ENCODE results near the gene CIRBP.

The CIRBP gene

DNA sequence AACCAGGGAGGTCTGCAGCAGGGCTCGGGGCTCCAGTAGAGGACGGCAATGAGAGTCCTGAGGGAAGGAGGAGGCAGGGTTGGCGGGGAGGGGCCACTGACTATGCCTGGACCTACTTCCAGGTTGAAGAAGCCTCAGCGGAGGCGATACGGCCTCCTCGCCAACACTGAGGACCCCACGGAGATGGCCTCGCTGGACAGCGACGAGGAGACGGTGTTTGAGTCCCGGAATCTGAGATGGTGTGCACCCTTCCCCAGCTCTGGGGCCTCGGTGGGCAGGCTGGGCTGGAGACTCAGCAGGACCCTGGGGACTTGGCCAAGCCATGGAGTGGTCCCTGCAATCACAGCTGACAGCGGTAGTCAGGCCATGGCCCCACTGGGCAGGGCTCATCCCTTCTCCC, 7.9 kb downstream of the CIRBP start:
- no peak for TF ChIP-seq ZNF274 (IDR thresholded peaks at IDR 0.05; ENCODE audit: low read depth, low read length)
- no peak for TF ChIP-seq YY1 (IDR thresholded peaks at IDR 0.05; ENCODE audit: insufficient read depth, insufficient read length)
- no peak for TF ChIP-seq SUZ12 (IDR thresholded peaks at IDR 0.05; ENCODE audit: extremely low read depth, insufficient read depth, insufficient read length)
- H3K9me3 ChIP-seq (ENCODE audit: insufficient read depth, low read length) = no peaks in the 10 kb centered on the region
- no peak for DNase-seq (ENCODE audit: low read depth, low spot score)
- H3K9ac ChIP-seq (ENCODE audit: insufficient read length, low read depth) = peak overlapping the region; percentile 98
- H3K27me3 ChIP-seq (ENCODE audit: insufficient read depth, insufficient read length) = no peaks in the 10 kb centered on the region
- H3K4me3 ChIP-seq (ENCODE audit: insufficient read length, low read depth) = peak overlapping the region; percentile 97
- peaks cover 76% of the 10 kb centered on the region for H3K36me3 ChIP-seq (ENCODE audit: insufficient read depth, insufficient read length, low read length)
- H3K4me1 ChIP-seq (ENCODE audit: insufficient read depth, insufficient read length) = peaks cover 22% of the 10 kb centered on the region

DNA sequence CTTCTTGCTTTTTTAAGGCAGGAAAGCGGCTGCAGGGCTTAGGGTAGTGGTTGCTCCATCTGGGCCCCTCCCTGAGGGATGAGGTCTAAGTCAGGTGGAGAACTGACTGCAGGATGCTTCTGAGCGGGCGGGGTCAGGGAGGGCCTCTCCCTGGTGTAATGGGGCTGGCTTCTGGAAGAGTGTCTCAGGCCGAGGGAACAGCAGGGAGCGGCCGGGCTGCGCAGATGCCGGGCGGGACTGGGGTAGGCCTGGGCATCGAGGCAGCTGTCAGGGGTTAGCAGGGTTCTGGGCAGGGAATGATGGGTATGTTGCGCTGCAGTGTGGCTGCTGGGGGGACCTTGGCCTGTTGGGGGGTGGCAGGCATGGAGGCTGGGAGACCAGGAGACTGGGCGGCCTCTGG, 8.9 kb downstream of the CIRBP start:
- no peaks in the 10 kb centered on the region for H3K9me3 ChIP-seq (ENCODE audit: insufficient read depth, low read length)
- H3K36me3 ChIP-seq (ENCODE audit: insufficient read depth, insufficient read length, low read length) = peaks cover 65% of the 10 kb centered on the region

DNA sequence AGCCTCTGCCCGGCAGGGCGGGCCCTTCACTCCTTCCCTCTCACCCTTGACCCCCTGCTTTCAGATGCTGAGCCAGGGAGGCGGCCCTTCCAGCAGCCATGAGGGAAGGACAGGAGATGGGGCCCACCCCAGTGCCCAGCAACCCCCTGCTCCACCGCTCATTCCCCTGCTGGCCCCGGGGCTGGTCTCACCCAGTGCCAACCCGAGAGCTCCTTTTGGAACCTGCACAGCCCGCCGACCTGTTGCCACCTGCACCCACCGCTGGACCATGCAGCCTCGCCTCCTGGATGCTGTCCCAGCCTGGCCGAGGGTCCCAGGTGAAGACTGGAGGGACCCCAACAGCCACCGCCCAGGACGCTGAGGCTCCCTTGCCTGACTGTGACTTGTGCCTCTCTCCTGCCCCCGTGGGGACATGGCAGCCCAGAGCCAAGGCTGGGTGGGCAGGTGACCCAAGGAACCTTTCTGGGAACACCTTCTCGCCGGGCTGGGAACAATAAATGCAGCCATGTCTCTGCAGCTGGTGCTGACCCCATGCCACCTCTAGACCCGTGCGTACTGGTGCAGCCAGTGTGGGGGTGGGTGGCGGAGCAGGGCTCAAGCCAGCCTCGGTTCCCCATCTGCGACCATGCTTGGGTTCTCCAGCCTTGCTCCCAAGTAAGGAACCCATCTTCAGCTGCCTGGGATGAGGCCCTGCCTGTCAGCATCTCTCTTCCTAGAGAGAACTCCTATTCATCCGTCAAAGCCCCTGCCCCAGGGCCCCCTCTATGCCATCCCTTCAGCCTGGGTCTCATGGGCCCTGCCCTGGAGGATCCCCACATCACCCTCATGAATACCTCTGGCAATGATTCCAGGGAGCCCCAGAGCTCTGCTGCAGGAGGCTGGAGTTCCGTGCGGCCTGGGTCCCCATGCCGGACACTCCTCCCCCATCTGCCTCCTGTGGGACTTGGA, 9.9 kb downstream of the CIRBP start:
- Histone ChIP-seq H3K27me3 (ENCODE audit: insufficient read depth, insufficient read length) (no peaks in the 10 kb centered on the region), H3K9ac (ENCODE audit: insufficient read length, low read depth) (no peak overlapping the region), H3K4me1 (ENCODE audit: insufficient read depth, insufficient read length) (peaks cover 20% of the 10 kb centered on the region), H3K4me3 (ENCODE audit: insufficient read length, low read depth) (no peak overlapping the region), H3K36me3 (ENCODE audit: insufficient read depth, insufficient read length, low read length) (peaks cover 56% of the 10 kb centered on the region), H3K9me3 (ENCODE audit: insufficient read depth, low read length) (no peaks in the 10 kb centered on the region)
- DNase-seq (ENCODE audit: low read depth, low spot score) = no peak
- TF ChIP-seq ZNF274 (IDR thresholded peaks at IDR 0.05; ENCODE audit: low read depth, low read length) = no peak
- no peak for TF ChIP-seq YY1 (IDR thresholded peaks at IDR 0.05; ENCODE audit: insufficient read depth, insufficient read length)

More for the DNA sequence above, 8.9 kb downstream of the CIRBP start:
- TF ChIP-seq SUZ12 (IDR thresholded peaks at IDR 0.05; ENCODE audit: extremely low read depth, insufficient read depth, insufficient read length) (no peak), ZNF274 (IDR thresholded peaks at IDR 0.05; ENCODE audit: low read depth, low read length) (no peak), YY1 (IDR thresholded peaks at IDR 0.05; ENCODE audit: insufficient read depth, insufficient read length) (no peak)
- peaks cover 22% of the 10 kb centered on the region for H3K4me1 ChIP-seq (ENCODE audit: insufficient read depth, insufficient read length)
- DNase-seq (ENCODE audit: low read depth, low spot score) = no peak
- H3K9ac ChIP-seq (ENCODE audit: insufficient read length, low read depth) = peak overlapping the region; percentile 32
- no peaks in the 10 kb centered on the region for H3K27me3 ChIP-seq (ENCODE audit: insufficient read depth, insufficient read length)
- no peak overlapping the region for H3K4me3 ChIP-seq (ENCODE audit: insufficient read length, low read depth)

DNA sequence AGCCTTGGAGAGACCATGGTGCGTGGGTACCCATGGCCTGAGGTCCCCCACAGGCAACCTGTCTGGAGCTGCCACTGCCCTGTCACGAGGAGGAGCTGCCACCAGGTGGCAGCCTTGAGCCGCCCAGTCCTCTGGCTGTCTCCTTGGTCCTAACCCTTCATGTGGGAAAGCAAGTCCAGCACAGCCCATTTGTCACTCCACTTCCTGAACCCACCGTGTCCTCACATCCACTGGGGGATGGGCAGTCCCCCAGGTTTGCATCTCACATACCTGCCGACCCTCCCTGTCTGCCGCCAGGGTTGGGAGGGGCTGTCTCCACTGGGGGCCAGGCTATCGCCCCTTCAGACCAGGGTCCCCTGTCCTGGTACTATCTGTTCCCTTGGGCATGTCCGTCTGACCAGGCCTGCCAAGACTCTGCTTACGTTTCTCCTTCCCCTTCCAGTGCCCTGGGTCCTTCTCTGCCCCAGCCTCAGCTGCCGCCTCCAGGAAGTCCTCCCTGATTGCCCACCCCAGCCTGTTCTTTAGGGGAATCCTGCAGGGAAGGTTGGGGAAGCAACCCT, 10.7 kb downstream of the CIRBP start:
- no peak for DNase-seq (ENCODE audit: low read depth, low spot score)
- Histone ChIP-seq H3K9ac (ENCODE audit: insufficient read length, low read depth) (peak overlapping the region; percentile 22), H3K4me1 (ENCODE audit: insufficient read depth, insufficient read length) (peaks cover 20% of the 10 kb centered on the region), H3K27me3 (ENCODE audit: insufficient read depth, insufficient read length) (peaks cover 3% of the 10 kb centered on the region), H3K36me3 (ENCODE audit: insufficient read depth, insufficient read length, low read length) (peaks cover 48% of the 10 kb centered on the region), H3K4me3 (ENCODE audit: insufficient read length, low read depth) (no peak overlapping the region), H3K9me3 (ENCODE audit: insufficient read depth, low read length) (no peaks in the 10 kb centered on the region)
- TF ChIP-seq SUZ12 (IDR thresholded peaks at IDR 0.05; ENCODE audit: extremely low read depth, insufficient read depth, insufficient read length) = no peak
- TF ChIP-seq YY1 (IDR thresholded peaks at IDR 0.05; ENCODE audit: insufficient read depth, insufficient read length) = no peak
- no peak for TF ChIP-seq ZNF274 (IDR thresholded peaks at IDR 0.05; ENCODE audit: low read depth, low read length)

DNA sequence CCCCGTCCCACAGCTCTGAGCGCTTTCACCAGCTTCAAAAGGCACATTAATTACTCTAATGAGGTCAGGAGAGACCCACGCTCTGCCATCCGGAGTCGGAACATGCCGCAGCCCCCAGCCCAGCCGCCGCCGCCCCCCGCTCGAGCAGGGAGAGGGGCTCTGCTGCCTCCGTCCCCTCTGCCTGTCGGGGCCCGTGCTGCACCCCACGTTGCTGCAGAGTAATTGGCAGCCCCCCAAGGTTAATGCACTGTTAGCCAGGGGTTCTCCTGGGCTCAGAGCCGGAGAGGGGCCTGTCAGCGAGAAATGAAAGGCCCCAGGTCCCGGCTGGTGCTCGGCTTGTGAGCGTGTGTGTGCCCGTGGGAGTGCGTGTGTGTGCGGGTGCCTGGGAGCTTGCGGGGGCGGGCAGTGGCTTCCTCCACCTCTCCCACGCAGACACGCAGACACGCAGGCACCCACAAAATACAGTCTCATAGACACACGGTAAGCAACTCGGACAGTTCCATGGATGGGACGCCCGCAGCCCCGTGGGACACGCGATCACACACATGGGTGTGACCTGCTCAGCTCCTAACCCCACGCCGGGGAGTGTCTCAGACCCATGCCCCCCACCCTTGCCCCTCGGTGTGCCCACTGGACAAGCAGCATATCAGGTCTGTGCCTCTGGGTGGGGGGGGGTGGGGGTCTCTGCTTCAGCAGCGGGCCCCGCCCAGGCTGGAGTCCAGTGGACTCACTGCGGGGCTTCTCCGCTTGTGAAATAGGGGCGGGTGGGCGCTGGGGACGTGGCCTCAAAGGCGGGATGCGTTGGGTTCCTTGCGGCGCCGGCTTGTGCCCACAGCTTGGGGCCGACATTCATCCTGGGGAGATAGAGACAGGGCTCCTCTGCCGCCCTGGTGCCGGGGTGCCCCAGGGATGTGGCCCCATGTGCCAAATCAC, 11.8 kb downstream of the CIRBP start:
- no peaks in the 10 kb centered on the region for H3K9me3 ChIP-seq (ENCODE audit: insufficient read depth, low read length)
- H3K4me3 ChIP-seq (ENCODE audit: insufficient read length, low read depth) = no peak overlapping the region
- H3K27me3 ChIP-seq (ENCODE audit: insufficient read depth, insufficient read length) = peaks cover 10% of the 10 kb centered on the region
- H3K36me3 ChIP-seq (ENCODE audit: insufficient read depth, insufficient read length, low read length) = peaks cover 46% of the 10 kb centered on the region
- peaks cover 26% of the 10 kb centered on the region for H3K4me1 ChIP-seq (ENCODE audit: insufficient read depth, insufficient read length)
- peak overlapping the region; percentile 50 for H3K9ac ChIP-seq (ENCODE audit: insufficient read length, low read depth)
- TF ChIP-seq ZNF274 (IDR thresholded peaks at IDR 0.05; ENCODE audit: low read depth, low read length) (no peak), YY1 (IDR thresholded peaks at IDR 0.05; ENCODE audit: insufficient read depth, insufficient read length) (no peak), SUZ12 (IDR thresholded peaks at IDR 0.05; ENCODE audit: extremely low read depth, insufficient read depth, insufficient read length) (no peak)
- no peak for DNase-seq (ENCODE audit: low read depth, low spot score)

DNA sequence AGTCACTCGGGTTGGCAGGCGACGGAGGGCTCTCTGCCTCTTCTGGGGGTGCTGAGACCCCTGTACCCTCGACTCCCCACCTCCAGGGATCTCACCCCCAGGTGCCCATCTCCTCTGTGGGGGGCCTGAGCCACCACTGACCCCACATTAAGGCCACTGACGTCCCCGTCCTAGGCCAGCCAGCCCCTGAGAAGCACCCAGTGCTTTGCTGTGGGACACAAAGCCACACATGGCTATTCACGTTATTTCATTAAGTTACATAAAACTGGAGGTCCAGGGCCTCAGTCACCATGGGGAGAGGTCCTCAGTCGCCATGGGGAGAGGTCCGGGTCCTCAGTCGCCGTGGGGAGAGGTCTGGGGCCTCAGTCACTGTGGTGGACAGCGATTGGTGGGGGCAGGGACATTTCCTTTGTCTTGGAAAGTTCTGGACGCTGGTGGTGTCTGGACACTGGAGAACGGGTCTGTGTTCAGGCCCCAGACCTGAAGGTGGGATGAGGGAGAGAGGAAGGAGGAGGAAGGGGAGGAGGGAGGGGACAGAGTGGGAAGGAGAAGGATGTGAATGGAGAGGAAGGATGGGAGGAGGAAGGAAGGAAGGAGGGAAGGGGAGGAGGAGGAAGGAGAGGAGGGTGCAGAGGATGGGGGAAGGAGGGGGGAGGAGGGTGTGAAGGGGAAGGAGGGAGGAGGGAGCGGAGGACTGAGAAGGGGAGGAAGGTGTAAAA, 12.6 kb downstream of the CIRBP start:
- no peak for DNase-seq (ENCODE audit: low read depth, low spot score)
- Histone ChIP-seq H3K36me3 (ENCODE audit: insufficient read depth, insufficient read length, low read length) (peaks cover 40% of the 10 kb centered on the region), H3K4me1 (ENCODE audit: insufficient read depth, insufficient read length) (peaks cover 23% of the 10 kb centered on the region), H3K27me3 (ENCODE audit: insufficient read depth, insufficient read length) (peaks cover 10% of the 10 kb centered on the region), H3K9ac (ENCODE audit: insufficient read length, low read depth) (peak overlapping the region; percentile 50), H3K9me3 (ENCODE audit: insufficient read depth, low read length) (no peaks in the 10 kb centered on the region), H3K4me3 (ENCODE audit: insufficient read length, low read depth) (no peak overlapping the region)
- TF ChIP-seq ZNF274 (IDR thresholded peaks at IDR 0.05; ENCODE audit: low read depth, low read length) = no peak
- TF ChIP-seq YY1 (IDR thresholded peaks at IDR 0.05; ENCODE audit: insufficient read depth, insufficient read length) = no peak
- no peak for TF ChIP-seq SUZ12 (IDR thresholded peaks at IDR 0.05; ENCODE audit: extremely low read depth, insufficient read depth, insufficient read length)
